HCT116 (cell line): ENCODE data around the gene HPCA. TPM values are rescaled to one million over a fixed set of nuclear protein-coding genes. Genes with fewer than 3 reads are reported as not detected.

Experiments used
- ATAC-seq: fragments of 200-7000 bp; cut with Tn5 transposase; 2 replicates; pipeline ENCODE4 v1.9.1; 2020; ENCODE audit warnings: mild to moderate bottlenecking, moderate library complexity
- BruUV-seq: library from RNA; stranded (reverse); fragments of 400-500 nt; replicated peaks from 2 replicates; lab custom pipeline; 2021; lab: Mats Ljungman, UMichigan
- CTCF ChIA-PET: fragments of 300-600 bp; sonication (Branson Sonifier 250); formaldehyde crosslinking; loops from one replicate; lab custom pipeline; 2021; ENCODE audit warnings: antibody characterized with exemption; lab: Charles Lee
- POLR2A ChIA-PET: fragments of 300-600, 350-600 bp; sonication (Branson Sonifier 250); formaldehyde crosslinking; loops from one replicate; lab custom pipeline; 2021; ENCODE audit warnings: antibody characterized with exemption; lab: Charles Lee
- RAD21 ChIA-PET, 2 experiments: fragments of 300-600 bp; sonication (Branson Sonifier 250); formaldehyde crosslinking; loops; one replicate each; lab custom pipeline; 2023; ENCODE audit warnings: low total read pairs in 2 of 2; ENCODE audit not compliant: uncharacterized antibody in 2 of 2, unreplicated experiment in 2 of 2, low non-redundant PET in 1 of 2; lab: Charles Lee
- DNase-seq: peaks from one replicate; pipeline ENCODE4 v3.0.0-alpha.2; 2010; ENCODE audit warnings: low read depth, low spot score
- H2AFZ ChIP-seq: fragments of 200-600 bp; shearing (Covaris generic), sonication (generic); 2 replicates; pipeline ENCODE4 v1.6.1; 2017; ENCODE audit warnings: low read depth, mixed run types, mixed read lengths, antibody characterized with exemption, low read length; ENCODE audit not compliant: poor library complexity, severe bottlenecking
- H3K27ac ChIP-seq: 2 replicates; pipeline ENCODE4 v1.5.1; 2012; ENCODE audit warnings: low read depth, low read length
- H3K27me3 ChIP-seq: fragments of 200-600 bp; sonication (generic); 2 replicates; pipeline ENCODE4 v1.6.1; 2016; ENCODE audit warnings: mixed run types, low read length, mixed read lengths; ENCODE audit not compliant: insufficient read depth
- H3K36me3 ChIP-seq, 2 experiments: fragments of 200-500 bp in 1 of 2; fragments of 200-600 bp in 1 of 2; sonication (Bioruptor generic) in 1 of 2; sonication (generic) in 1 of 2; 2 replicates each; pipeline versions ENCODE4 v1.5.1 to v1.6.1; 2014 to 2016; ENCODE audit warnings: low read length in 2 of 2, inconsistent platforms in 1 of 2, mixed read lengths in 1 of 2, mixed run types in 1 of 2; ENCODE audit not compliant: insufficient read depth in 2 of 2, control insufficient read depth in 1 of 2
- H3K4me1 ChIP-seq, 2 experiments: fragments of 200-600 bp in 1 of 2; sonication (generic) in 1 of 2; 2 replicates each; pipeline versions ENCODE4 v1.5.1 to v1.6.1; 2012 to 2017; ENCODE audit warnings: low read length in 2 of 2, inconsistent platforms in 1 of 2, mild to moderate bottlenecking in 1 of 2, mixed read lengths in 1 of 2, mixed run types in 1 of 2, moderate library complexity in 1 of 2; ENCODE audit not compliant: insufficient read depth in 2 of 2, control insufficient read depth in 1 of 2
- H3K4me2 ChIP-seq: fragments of 200-600 bp; sonication (generic); 2 replicates; pipeline ENCODE4 v1.6.1; 2017; ENCODE audit warnings: mixed run types, low read length, mixed read lengths
- H3K4me3 ChIP-seq, 2 experiments: fragments of 200-600 bp in 1 of 2; sonication (generic) in 1 of 2; replicated peaks in 1 of 2; 2 replicates each; pipeline ENCODE4 v1.5.1; 2011 to 2016; ENCODE audit warnings: low read length in 2 of 2, control low read depth in 1 of 2, low read depth in 1 of 2, mild to moderate bottlenecking in 1 of 2, mixed read lengths in 1 of 2, mixed run types in 1 of 2
- H3K79me2 ChIP-seq: fragments of 200-600 bp; sonication (generic); 2 replicates; pipeline ENCODE4 v1.6.1; 2017; ENCODE audit warnings: mild to moderate bottlenecking, mixed run types, low read length, moderate library complexity, mixed read lengths; ENCODE audit not compliant: insufficient read depth
- H3K9ac ChIP-seq: fragments of 200-600 bp; sonication (generic); 2 replicates; pipeline ENCODE4 v1.6.1; 2016; ENCODE audit warnings: low read length, mixed read lengths
- H3K9me2 ChIP-seq: fragments of 200-600 bp; sonication (generic), shearing (Covaris generic); 2 replicates; pipeline ENCODE4 v1.6.1; 2017; ENCODE audit warnings: mixed run types, mild to moderate bottlenecking, moderate library complexity; ENCODE audit not compliant: insufficient read depth
- H3K9me3 ChIP-seq, 2 experiments: fragments of 200-500 bp in 1 of 2; fragments of 200-600 bp in 1 of 2; sonication (Bioruptor generic) in 1 of 2; sonication (generic) in 1 of 2; 2 replicates each; pipeline ENCODE4 v1.6.1; 2014 to 2017; ENCODE audit warnings: low read length in 2 of 2, mixed read lengths in 2 of 2, inconsistent platforms in 1 of 2, low read depth in 1 of 2, mild to moderate bottlenecking in 1 of 2, mixed run types in 1 of 2, moderate library complexity in 1 of 2; ENCODE audit not compliant: control insufficient read depth in 1 of 2, insufficient read depth in 1 of 2
- H4K20me1 ChIP-seq: fragments of 200-600 bp; sonication (generic), shearing (Covaris generic); 2 replicates; pipeline ENCODE4 v1.6.1; 2017; ENCODE audit warnings: mixed run types, mild to moderate bottlenecking, moderate library complexity; ENCODE audit not compliant: insufficient read depth
- ATF3 ChIP-seq: IDR thresholded peaks from 2 replicates; pipeline ENCODE4 v1.6.1; 2012
- CBX3 ChIP-seq: IDR thresholded peaks from 2 replicates; pipeline ENCODE4 v1.6.1; 2012; ENCODE audit warnings: low read depth
- ELF1 ChIP-seq: IDR thresholded peaks from 2 replicates; pipeline ENCODE4 v1.6.1; 2012; ENCODE audit warnings: low read depth, borderline replicate concordance
- EZH2phosphoT487 ChIP-seq: fragments of 200-600 bp; IDR thresholded peaks from 2 replicates; pipeline ENCODE4 v1.6.1; 2018; ENCODE audit warnings: antibody characterized with exemption, borderline replicate concordance
- POLR2AphosphoS5 ChIP-seq: IDR thresholded peaks from 2 replicates; pipeline ENCODE4 v1.6.1; 2011; ENCODE audit warnings: mild to moderate bottlenecking, low read depth, low read length, moderate library complexity
- SP1 ChIP-seq: IDR thresholded peaks from 2 replicates; pipeline ENCODE4 v1.6.1; 2012; ENCODE audit warnings: low read depth
- YY1 ChIP-seq: IDR thresholded peaks from 2 replicates; pipeline ENCODE4 v1.6.1; 2011; ENCODE audit warnings: low read length, low read depth, moderate library complexity, mild to moderate bottlenecking; ENCODE audit not compliant: insufficient replicate concordance; ENCODE audit errors: extremely low read depth
- ZFX ChIP-seq: fragments of 450-650 bp; IDR thresholded peaks from 2 replicates; pipeline ENCODE4 v1.6.1; 2017
- ZNF274 ChIP-seq: fragments of 200-500 bp; sonication (Bioruptor generic); IDR thresholded peaks from 2 replicates; pipeline ENCODE4 v1.6.1; 2014; ENCODE audit warnings: mild to moderate bottlenecking, low read depth, low read length, inconsistent platforms
- intact Hi-C: fragments of 100-400 bp; cut with micrococcal nuclease; formaldehyde crosslinking; loops from 2 replicates; pipeline ENCODE4 v1.10.0; 2022
- total RNA-seq: library from RNA; stranded (reverse); gene quantifications from one replicate; pipeline ENCODE4 v1.2.1, GENCODE V29; 2021; ENCODE audit not compliant: unreplicated experiment
- TF ChIP-seq, protein P1 (sequence below): IDR thresholded peaks from 2 replicates; pipeline ENCODE4 v1.6.1; 2011; ENCODE audit warnings: mild to moderate bottlenecking, low read length, moderate library complexity; ENCODE audit not compliant: insufficient replicate concordance; ENCODE audit errors: extremely low read depth

HPCA gene
- total RNA-seq, 1 experiment from 2014 or later = 0.15 TPM

DNA sequence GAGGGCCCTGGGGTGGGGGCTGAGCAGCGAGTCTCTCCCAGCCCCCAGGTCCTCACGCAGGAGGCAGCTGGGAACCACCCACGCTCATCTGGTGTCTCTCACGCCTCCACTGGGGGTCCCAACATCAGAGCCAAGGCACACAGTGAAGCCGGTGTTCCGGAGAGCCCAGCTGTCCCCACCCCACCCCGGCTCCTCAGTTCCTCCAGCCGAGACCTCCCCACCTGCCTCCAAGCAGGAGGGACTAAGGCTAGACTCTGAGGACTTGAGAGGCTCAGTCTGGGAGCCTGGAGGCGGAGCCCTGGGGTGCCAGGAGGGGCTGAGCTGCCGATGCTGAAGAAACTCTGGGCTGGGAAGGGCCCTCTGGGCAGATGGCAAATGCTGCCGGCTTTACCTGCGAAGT lies 1.6 kb upstream of the HPCA start:
- CTCF ChIA-PET = no interaction called here
- H4K20me1 ChIP-seq = no peaks in the 10 kb centered on the region
- POLR2A ChIA-PET = no interaction called here
- TF ChIP-seq ZFX (no peak), EZH2phosphoT487 (no peak), ZNF274 (no peak), POLR2AphosphoS5 (no peak), ATF3 (no peak), SP1 (no peak), YY1 (no peak), ELF1 (no peak), CBX3 (no peak)
- TF ChIP-seq, protein P1, sequence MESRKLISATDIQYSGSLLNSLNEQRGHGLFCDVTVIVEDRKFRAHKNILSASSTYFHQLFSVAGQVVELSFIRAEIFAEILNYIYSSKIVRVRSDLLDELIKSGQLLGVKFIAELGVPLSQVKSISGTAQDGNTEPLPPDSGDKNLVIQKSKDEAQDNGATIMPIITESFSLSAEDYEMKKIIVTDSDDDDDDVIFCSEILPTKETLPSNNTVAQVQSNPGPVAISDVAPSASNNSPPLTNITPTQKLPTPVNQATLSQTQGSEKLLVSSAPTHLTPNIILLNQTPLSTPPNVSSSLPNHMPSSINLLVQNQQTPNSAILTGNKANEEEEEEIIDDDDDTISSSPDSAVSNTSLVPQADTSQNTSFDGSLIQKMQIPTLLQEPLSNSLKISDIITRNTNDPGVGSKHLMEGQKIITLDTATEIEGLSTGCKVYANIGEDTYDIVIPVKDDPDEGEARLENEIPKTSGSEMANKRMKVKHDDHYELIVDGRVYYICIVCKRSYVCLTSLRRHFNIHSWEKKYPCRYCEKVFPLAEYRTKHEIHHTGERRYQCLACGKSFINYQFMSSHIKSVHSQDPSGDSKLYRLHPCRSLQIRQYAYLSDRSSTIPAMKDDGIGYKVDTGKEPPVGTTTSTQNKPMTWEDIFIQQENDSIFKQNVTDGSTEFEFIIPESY = no peak
- RAD21 ChIA-PET = no interaction called here
- H3K27me3 ChIP-seq = no peaks in the 10 kb centered on the region
- H2AFZ ChIP-seq = no peak overlapping the region
- intact Hi-C loops = no loop called here
- no peak overlapping the region for H3K27ac ChIP-seq
- no peaks in the 10 kb centered on the region for H3K36me3 ChIP-seq
- H3K9ac ChIP-seq = no peak overlapping the region
- no peaks in the 10 kb centered on the region for H3K9me3 ChIP-seq
- no peaks in the 10 kb centered on the region for H3K9me2 ChIP-seq
- H3K4me2 ChIP-seq = no peak overlapping the region
- ATAC-seq = no peak
- no peak overlapping the region for H3K4me3 ChIP-seq
- DNase-seq = no peak
- H3K4me1 ChIP-seq = peaks cover 0 to 5% of the 10 kb centered on the region in 2 experiments; a peak in 1 of 4 replicates
- BruUV-seq = no TSS peak
- H3K79me2 ChIP-seq = no peaks in the 10 kb centered on the region
